SK-N-SH treated with all-trans-retinoic acid at 6 μM for 48 hours (cell line): Measurements from ENCODE around the gene BCL2L14.

Source experiments
- ATAC-seq: fragments of 200-7000 bp; cut with Tn5 transposase; 3 replicates; pipeline ENCODE4 v1.9.1; 2020; ENCODE audit warnings: mild to moderate bottlenecking, moderate library complexity
- CSDC2 ChIP-seq: fragments of 250-450 bp; sonication (Bioruptor Pico); IDR thresholded peaks from 2 replicates; pipeline ENCODE4 v1.5.0; 2020; ENCODE audit warnings: mild to moderate bottlenecking, moderate library complexity
- CSRNP3 ChIP-seq: fragments of 250-450 bp; sonication (Bioruptor Pico); IDR thresholded peaks from 2 replicates; pipeline ENCODE4 v1.5.1; 2021; ENCODE audit warnings: mild to moderate bottlenecking, moderate library complexity
- GLIS3 ChIP-seq: fragments of 250-450 bp; sonication (Bioruptor Pico); IDR thresholded peaks from 2 replicates; pipeline ENCODE4 v1.5.0; 2020; ENCODE audit warnings: mild to moderate bottlenecking, moderate library complexity
- RARB ChIP-seq: fragments of 250-450 bp; sonication (Bioruptor Pico); IDR thresholded peaks from 2 replicates; pipeline ENCODE4 v1.8.0; 2021; ENCODE audit warnings: mild to moderate bottlenecking, moderate library complexity
- TOX ChIP-seq: fragments of 250-450 bp; sonication (Bioruptor Pico); IDR thresholded peaks from 2 replicates; pipeline ENCODE4 v1.8.0; 2021; ENCODE audit warnings: mild to moderate bottlenecking, moderate library complexity, borderline replicate concordance
- ZC3H10 ChIP-seq: fragments of 250-450 bp; sonication (Bioruptor Pico); IDR thresholded peaks from 2 replicates; pipeline ENCODE4 v1.5.1; 2021; ENCODE audit warnings: mild to moderate bottlenecking, moderate library complexity
- ZFP3 ChIP-seq: fragments of 250-450 bp; sonication (Bioruptor Pico); IDR thresholded peaks from 2 replicates; pipeline ENCODE4 v1.5.0; 2020; ENCODE audit warnings: mild to moderate bottlenecking, moderate library complexity
- ZNF70 ChIP-seq: fragments of 450-650 bp; formaldehyde crosslinking; IDR thresholded peaks from 2 replicates; pipeline ENCODE4 v1.5.0; 2020; ENCODE audit warnings: mild to moderate bottlenecking, moderate library complexity
- ZNF8 ChIP-seq: fragments of 450-650 bp; formaldehyde crosslinking; IDR thresholded peaks from 2 replicates; pipeline ENCODE4 v1.5.0; 2020; ENCODE audit warnings: mild to moderate bottlenecking, moderate library complexity
- TF ChIP-seq, protein P1 (sequence below): fragments of 250-450 bp; sonication (Bioruptor Pico); IDR thresholded peaks from 2 replicates; pipeline ENCODE4 v1.8.0; 2020; ENCODE audit warnings: mild to moderate bottlenecking, moderate library complexity, borderline replicate concordance
- TF ChIP-seq, protein P2 (sequence below): fragments of 250-450 bp; sonication (Bioruptor Pico); IDR thresholded peaks from 2 replicates; pipeline ENCODE4 v1.5.1; 2020; ENCODE audit warnings: low read depth, mild to moderate bottlenecking, moderate library complexity
- TF ChIP-seq, protein P3 (sequence below): fragments of 250-450 bp; sonication (Bioruptor Pico); IDR thresholded peaks from 2 replicates; pipeline ENCODE4 v1.8.0; 2021; ENCODE audit warnings: low read depth, mild to moderate bottlenecking, moderate library complexity, borderline replicate concordance

BCL2L14 gene

DNA sequence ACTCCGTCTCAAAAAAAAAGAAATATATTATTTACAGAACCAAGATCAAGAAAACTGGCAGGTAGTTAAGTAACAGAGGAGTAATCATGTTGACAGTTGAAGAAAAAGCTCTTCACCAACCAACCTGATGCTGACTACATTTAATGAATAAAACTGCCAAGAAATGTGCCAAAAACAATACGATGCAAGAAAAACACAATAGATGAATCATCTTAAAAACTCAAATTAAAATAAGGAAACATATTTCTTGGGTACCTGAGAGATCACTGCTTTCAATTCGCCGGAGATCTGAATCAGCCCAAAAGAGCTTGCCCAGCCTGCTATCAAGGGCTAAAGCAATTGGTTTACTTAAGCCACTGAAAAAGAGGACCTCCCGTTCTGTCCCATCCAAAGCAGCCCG lies 76.4 kb downstream of the BCL2L14 start:
- no peak for ATAC-seq
- no peak for TF ChIP-seq CSRNP3 (CRISPR knock-in tag)
- no peak for TF ChIP-seq ZNF8
- TF ChIP-seq ZNF70 (CRISPR knock-in tag), result no peak
- TF ChIP-seq RARB (CRISPR knock-in tag), result no peak
- no peak for TF ChIP-seq CSDC2
- TF ChIP-seq ZC3H10 (CRISPR knock-in tag), result no peak
- TF ChIP-seq, protein P1, sequence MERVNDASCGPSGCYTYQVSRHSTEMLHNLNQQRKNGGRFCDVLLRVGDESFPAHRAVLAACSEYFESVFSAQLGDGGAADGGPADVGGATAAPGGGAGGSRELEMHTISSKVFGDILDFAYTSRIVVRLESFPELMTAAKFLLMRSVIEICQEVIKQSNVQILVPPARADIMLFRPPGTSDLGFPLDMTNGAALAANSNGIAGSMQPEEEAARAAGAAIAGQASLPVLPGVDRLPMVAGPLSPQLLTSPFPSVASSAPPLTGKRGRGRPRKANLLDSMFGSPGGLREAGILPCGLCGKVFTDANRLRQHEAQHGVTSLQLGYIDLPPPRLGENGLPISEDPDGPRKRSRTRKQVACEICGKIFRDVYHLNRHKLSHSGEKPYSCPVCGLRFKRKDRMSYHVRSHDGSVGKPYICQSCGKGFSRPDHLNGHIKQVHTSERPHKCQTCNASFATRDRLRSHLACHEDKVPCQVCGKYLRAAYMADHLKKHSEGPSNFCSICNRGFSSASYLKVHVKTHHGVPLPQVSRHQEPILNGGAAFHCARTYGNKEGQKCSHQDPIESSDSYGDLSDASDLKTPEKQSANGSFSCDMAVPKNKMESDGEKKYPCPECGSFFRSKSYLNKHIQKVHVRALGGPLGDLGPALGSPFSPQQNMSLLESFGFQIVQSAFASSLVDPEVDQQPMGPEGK (CRISPR knock-in tag), result no peak
- TF ChIP-seq, protein P2, sequence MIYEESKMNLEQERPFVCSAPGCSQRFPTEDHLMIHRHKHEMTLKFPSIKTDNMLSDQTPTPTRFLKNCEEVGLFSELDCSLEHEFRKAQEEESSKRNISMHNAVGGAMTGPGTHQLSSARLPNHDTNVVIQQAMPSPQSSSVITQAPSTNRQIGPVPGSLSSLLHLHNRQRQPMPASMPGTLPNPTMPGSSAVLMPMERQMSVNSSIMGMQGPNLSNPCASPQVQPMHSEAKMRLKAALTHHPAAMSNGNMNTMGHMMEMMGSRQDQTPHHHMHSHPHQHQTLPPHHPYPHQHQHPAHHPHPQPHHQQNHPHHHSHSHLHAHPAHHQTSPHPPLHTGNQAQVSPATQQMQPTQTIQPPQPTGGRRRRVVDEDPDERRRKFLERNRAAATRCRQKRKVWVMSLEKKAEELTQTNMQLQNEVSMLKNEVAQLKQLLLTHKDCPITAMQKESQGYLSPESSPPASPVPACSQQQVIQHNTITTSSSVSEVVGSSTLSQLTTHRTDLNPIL (CRISPR knock-in tag), result no peak
- TF ChIP-seq, protein P3, sequence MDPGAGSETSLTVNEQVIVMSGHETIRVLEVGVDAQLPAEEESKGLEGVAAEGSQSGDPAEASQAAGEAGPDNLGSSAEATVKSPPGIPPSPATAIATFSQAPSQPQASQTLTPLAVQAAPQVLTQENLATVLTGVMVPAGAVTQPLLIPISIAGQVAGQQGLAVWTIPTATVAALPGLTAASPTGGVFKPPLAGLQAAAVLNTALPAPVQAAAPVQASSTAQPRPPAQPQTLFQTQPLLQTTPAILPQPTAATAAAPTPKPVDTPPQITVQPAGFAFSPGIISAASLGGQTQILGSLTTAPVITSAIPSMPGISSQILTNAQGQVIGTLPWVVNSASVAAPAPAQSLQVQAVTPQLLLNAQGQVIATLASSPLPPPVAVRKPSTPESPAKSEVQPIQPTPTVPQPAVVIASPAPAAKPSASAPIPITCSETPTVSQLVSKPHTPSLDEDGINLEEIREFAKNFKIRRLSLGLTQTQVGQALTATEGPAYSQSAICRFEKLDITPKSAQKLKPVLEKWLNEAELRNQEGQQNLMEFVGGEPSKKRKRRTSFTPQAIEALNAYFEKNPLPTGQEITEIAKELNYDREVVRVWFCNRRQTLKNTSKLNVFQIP (CRISPR knock-in tag), result no peak
- TF ChIP-seq ZFP3, result no peak
- TF ChIP-seq GLIS3 (CRISPR knock-in tag), result no peak
- no peak for TF ChIP-seq TOX (CRISPR knock-in tag)
